Glutamatergic neuron (in vitro differentiated cells): ENCODE measurements around the gene AMBRA1. TPM values are rescaled to one million over a fixed set of nuclear protein-coding genes. Genes with fewer than 3 reads are reported as not detected.

Source experiments
- DNase-seq: peaks from one replicate; pipeline ENCODE4 v3.0.0; 2022
- H3K27ac Mint-ChIP-seq: one replicate; pipeline ENCODE4 v1.8.0; 2020; ENCODE audit warnings: mild to moderate bottlenecking, mixed read lengths, inconsistent platforms; ENCODE audit not compliant: unreplicated experiment
- H3K27me3 Mint-ChIP-seq: one replicate; pipeline ENCODE4 v1.8.0; 2020; ENCODE audit warnings: mild to moderate bottlenecking, moderate library complexity, mixed read lengths, inconsistent platforms; ENCODE audit not compliant: unreplicated experiment
- H3K36me3 Mint-ChIP-seq: one replicate; pipeline ENCODE4 v1.8.0; 2020; ENCODE audit warnings: mild to moderate bottlenecking, mixed read lengths, inconsistent platforms; ENCODE audit not compliant: unreplicated experiment
- H3K4me1 Mint-ChIP-seq: one replicate; pipeline ENCODE4 v1.8.0; 2020; ENCODE audit warnings: mild to moderate bottlenecking, low read depth, mixed read lengths, inconsistent platforms; ENCODE audit not compliant: unreplicated experiment
- H3K4me3 Mint-ChIP-seq: one replicate; pipeline ENCODE4 v1.8.0; 2020; ENCODE audit warnings: mild to moderate bottlenecking, mixed read lengths, inconsistent platforms; ENCODE audit not compliant: unreplicated experiment
- H3K9me3 Mint-ChIP-seq: one replicate; pipeline ENCODE4 v1.8.0; 2020; ENCODE audit warnings: mild to moderate bottlenecking, moderate library complexity, mixed read lengths, inconsistent platforms; ENCODE audit not compliant: unreplicated experiment
- CTCF ChIP-seq: fragments of 200-600 bp; sonication (generic); IDR thresholded peaks from one replicate; pipeline ENCODE4 v1.5.0; 2021; ENCODE audit not compliant: partially characterized antibody, unreplicated experiment
- total RNA-seq: library from RNA; stranded (reverse); fragmentation: NEBNext Ultra II Directional; extraction: Animal tissue kit (Norgen Biotek cat#: 25700); gene quantifications from one replicate; pipeline ENCODE4 v1.2.1, GENCODE V29; 2021; ENCODE audit not compliant: unreplicated experiment

Gene AMBRA1
- total RNA-seq, 1 donor from 2014 or later = 49.0 TPM

GRCh38 chr11:46504817-46505613 lies 88.8 kb downstream of the AMBRA1 start:
- no peak for DNase-seq
- Mint-ChIP-seq H3K27ac (no peak overlapping the region), H3K27me3 (peaks cover 4% of the 10 kb centered on the region), H3K4me1 (peaks cover 7% of the 10 kb centered on the region), H3K9me3 (peaks cover 3% of the 10 kb centered on the region), H3K36me3 (peaks cover 5% of the 10 kb centered on the region), H3K4me3 (no peak overlapping the region)
- TF ChIP-seq CTCF = no peak

DNA sequence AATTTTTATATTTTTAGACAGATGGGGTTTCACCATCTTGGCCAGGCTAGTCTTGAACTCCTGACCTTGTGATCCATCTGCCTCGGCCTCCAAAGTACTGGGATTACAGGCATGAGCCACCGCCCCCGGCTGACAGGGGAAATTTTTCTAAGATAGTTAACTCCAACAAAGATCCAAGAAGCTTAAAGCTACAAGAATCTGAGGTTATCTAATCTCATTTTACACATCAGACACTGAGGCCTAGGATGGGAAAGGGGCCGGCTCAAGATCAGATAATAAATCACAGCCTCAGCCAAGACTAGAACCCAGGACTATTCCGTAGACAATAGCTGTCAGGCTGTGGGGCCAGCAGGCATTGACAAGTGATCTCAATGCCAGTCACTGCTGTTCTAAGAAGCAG lies 94.0 kb downstream of the AMBRA1 start:
- Mint-ChIP-seq H3K4me1 (peaks cover 14% of the 10 kb centered on the region), H3K36me3 (no peaks in the 10 kb centered on the region), H3K9me3 (no peaks in the 10 kb centered on the region), H3K27me3 (peaks cover 3% of the 10 kb centered on the region), H3K4me3 (no peak overlapping the region), H3K27ac (no peak overlapping the region)
- DNase-seq = no peak
- no peak for TF ChIP-seq CTCF

DNA sequence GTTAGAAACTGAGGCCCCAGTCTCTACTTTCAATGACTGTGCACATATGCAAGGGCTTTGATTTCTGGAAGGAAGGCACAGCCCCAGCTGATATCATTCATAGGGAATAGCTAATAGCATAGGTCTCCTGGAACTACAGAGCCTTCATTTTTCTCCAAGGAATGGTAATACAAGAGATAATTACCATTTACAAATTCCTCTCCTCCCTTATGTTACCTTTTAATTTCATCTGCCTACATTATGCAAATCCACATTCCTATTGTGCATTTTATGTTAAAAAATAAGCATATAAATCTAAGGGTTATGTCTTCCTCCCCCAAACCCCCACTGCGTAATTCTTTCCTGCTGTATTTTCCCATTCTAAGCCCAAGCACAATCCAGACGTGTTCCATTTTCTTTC lies 94.9 kb downstream of the AMBRA1 start:
- H3K4me1 Mint-ChIP-seq = peaks cover 15% of the 10 kb centered on the region
- H3K36me3 Mint-ChIP-seq = no peaks in the 10 kb centered on the region
- H3K27ac Mint-ChIP-seq = no peak overlapping the region
- DNase-seq = no peak
- no peaks in the 10 kb centered on the region for H3K9me3 Mint-ChIP-seq
- TF ChIP-seq CTCF = no peak
- H3K27me3 Mint-ChIP-seq = peaks cover 2% of the 10 kb centered on the region
- no peak overlapping the region for H3K4me3 Mint-ChIP-seq

- Mint-ChIP-seq H3K4me3 (no peak overlapping the region), H3K27me3 (peaks cover 2% of the 10 kb centered on the region), H3K9me3 (no peaks in the 10 kb centered on the region), H3K27ac (no peak overlapping the region), H3K36me3 (no peaks in the 10 kb centered on the region), H3K4me1 (peaks cover 16% of the 10 kb centered on the region)
- no peak for TF ChIP-seq CTCF
- no peak for DNase-seq
Observed at GRCh38 chr11:46498179-46498578, 95.6 kb downstream of the AMBRA1 start.

- no peak for DNase-seq
- Mint-ChIP-seq H3K36me3 (no peaks in the 10 kb centered on the region), H3K4me3 (no peak overlapping the region), H3K27me3 (peaks cover 2% of the 10 kb centered on the region), H3K27ac (no peak overlapping the region), H3K9me3 (no peaks in the 10 kb centered on the region), H3K4me1 (peaks cover 17% of the 10 kb centered on the region)
- TF ChIP-seq CTCF = no peak
Observed at GRCh38 chr11:46497498-46497897, 96.3 kb downstream of the AMBRA1 start.
